HCT116 (cell line): ENCODE data around the gene IL32.

Experiments used
- CTCF ChIP-seq, 3 experiments: fragments of 200-600 bp in 1 of 3; sonication (generic) in 1 of 3; IDR thresholded peaks in 2 of 3; conservative IDR thresholded peaks in 1 of 3; 2 replicates each; pipeline ENCODE4 v1.5.1; 2012 to 2017; ENCODE audit warnings: low read depth in 2 of 3, low read length in 2 of 3, antibody characterized with exemption in 1 of 3, borderline replicate concordance in 1 of 3, control low read depth in 1 of 3, mild to moderate bottlenecking in 1 of 3, mixed read lengths in 1 of 3, mixed run types in 1 of 3, moderate library complexity in 1 of 3; ENCODE audit not compliant: insufficient read depth in 1 of 3
- EZH2 ChIP-seq: fragments of 200-600 bp; sonication (generic); IDR thresholded peaks from 2 replicates; pipeline ENCODE4 v1.6.1; 2017; ENCODE audit warnings: antibody characterized with exemption, mixed run types
- POLR2AphosphoS5 ChIP-seq: IDR thresholded peaks from 2 replicates; pipeline ENCODE4 v1.6.1; 2011; ENCODE audit warnings: mild to moderate bottlenecking, low read depth, low read length, moderate library complexity

- TF ChIP-seq EZH2: no peak
- TF ChIP-seq POLR2AphosphoS5: no peak
- TF ChIP-seq CTCF (IDR thresholded peaks at IDR 0.05 in 2 of 3, conservative IDR thresholded peaks at IDR 0.05 in 1 of 3; ENCODE audit: borderline replicate concordance in 1 of 3, insufficient read depth in 1 of 3, low read depth in 2 of 3, low read length in 2 of 3): no peak
Observed at GRCh38 chr16:3066440-3066748, 954 bp downstream of the IL32 start.
